Stomach (tissue), 4 donors: ENCODE data around the gene MTHFR.

Experiments
- POLR2A ChIP-seq, 4 donors: fragments of 450-650 bp; IDR thresholded peaks; one replicate each; pipeline ENCODE4 v1.6.1; 2016; ENCODE audit warnings: antibody characterized with exemption in 4 of 4, control low read depth in 2 of 4, mild to moderate bottlenecking in 1 of 4, moderate library complexity in 1 of 4
- TF ChIP-seq, protein P1 (sequence below), 7 experiments: fragments of 450-650 bp in 4 of 7; fragments of 200-600 bp in 3 of 7; sonication (generic) in 3 of 7; IDR thresholded peaks; one replicate each; pipeline ENCODE4 v1.5.1; 2016 to 2019; ENCODE audit warnings: antibody characterized with exemption in 7 of 7, control low read depth in 2 of 7, mild to moderate bottlenecking in 1 of 7

- TF ChIP-seq, protein P1, sequence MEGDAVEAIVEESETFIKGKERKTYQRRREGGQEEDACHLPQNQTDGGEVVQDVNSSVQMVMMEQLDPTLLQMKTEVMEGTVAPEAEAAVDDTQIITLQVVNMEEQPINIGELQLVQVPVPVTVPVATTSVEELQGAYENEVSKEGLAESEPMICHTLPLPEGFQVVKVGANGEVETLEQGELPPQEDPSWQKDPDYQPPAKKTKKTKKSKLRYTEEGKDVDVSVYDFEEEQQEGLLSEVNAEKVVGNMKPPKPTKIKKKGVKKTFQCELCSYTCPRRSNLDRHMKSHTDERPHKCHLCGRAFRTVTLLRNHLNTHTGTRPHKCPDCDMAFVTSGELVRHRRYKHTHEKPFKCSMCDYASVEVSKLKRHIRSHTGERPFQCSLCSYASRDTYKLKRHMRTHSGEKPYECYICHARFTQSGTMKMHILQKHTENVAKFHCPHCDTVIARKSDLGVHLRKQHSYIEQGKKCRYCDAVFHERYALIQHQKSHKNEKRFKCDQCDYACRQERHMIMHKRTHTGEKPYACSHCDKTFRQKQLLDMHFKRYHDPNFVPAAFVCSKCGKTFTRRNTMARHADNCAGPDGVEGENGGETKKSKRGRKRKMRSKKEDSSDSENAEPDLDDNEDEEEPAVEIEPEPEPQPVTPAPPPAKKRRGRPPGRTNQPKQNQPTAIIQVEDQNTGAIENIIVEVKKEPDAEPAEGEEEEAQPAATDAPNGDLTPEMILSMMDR (IDR thresholded peaks at IDR 0.05), result no peak
- no peak for TF ChIP-seq POLR2A (IDR thresholded peaks at IDR 0.05)
Observed at GRCh38 chr1:11781297-11781696, 24.5 kb downstream of the MTHFR start.
